ENCODE measurements around the gene MBNL2.

DNA sequence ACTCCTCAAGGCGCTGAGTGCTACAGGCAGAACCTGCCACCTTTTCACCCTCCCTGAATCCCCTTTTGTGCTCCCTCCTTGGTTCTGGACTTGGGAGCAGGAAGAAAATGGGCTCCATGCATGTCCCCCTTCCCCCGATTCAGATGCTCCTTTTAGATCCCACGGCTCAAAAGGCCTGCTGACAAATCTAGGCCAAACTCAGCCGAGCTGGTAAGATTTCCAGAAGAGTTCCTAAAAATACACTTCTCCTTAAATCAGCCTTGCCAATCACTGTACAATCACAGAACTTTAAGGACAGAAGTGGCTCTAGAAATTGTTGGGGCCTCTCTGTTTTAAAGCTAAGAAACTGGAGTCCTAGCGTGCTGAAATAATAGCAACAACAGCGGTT lies 37.3 kb downstream of the MBNL2 start:
- TF ChIP-seq, protein P1, sequence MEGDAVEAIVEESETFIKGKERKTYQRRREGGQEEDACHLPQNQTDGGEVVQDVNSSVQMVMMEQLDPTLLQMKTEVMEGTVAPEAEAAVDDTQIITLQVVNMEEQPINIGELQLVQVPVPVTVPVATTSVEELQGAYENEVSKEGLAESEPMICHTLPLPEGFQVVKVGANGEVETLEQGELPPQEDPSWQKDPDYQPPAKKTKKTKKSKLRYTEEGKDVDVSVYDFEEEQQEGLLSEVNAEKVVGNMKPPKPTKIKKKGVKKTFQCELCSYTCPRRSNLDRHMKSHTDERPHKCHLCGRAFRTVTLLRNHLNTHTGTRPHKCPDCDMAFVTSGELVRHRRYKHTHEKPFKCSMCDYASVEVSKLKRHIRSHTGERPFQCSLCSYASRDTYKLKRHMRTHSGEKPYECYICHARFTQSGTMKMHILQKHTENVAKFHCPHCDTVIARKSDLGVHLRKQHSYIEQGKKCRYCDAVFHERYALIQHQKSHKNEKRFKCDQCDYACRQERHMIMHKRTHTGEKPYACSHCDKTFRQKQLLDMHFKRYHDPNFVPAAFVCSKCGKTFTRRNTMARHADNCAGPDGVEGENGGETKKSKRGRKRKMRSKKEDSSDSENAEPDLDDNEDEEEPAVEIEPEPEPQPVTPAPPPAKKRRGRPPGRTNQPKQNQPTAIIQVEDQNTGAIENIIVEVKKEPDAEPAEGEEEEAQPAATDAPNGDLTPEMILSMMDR (conservative IDR thresholded peaks at IDR 0.05; ENCODE audit: low read depth, low read length): no peak
- TF ChIP-seq MAFK (IDR thresholded peaks at IDR 0.05; ENCODE audit: low read depth, low read length): no peak
- no peak for TF ChIP-seq POLR2A (IDR thresholded peaks at IDR 0.05; ENCODE audit: low read depth, low read length)
- TF ChIP-seq MXI1 (IDR thresholded peaks at IDR 0.05; ENCODE audit: borderline replicate concordance, low read depth, low read length): no peak
- no peak for TF ChIP-seq CEBPB (IDR thresholded peaks at IDR 0.05; ENCODE audit: low read depth, low read length)
- TF ChIP-seq MAZ (IDR thresholded peaks at IDR 0.05; ENCODE audit: borderline replicate concordance, low read depth, low read length): no peak
- no peak for TF ChIP-seq CHD1 (IDR thresholded peaks at IDR 0.05; ENCODE audit: low read depth, low read length)
- TF ChIP-seq, protein P2, sequence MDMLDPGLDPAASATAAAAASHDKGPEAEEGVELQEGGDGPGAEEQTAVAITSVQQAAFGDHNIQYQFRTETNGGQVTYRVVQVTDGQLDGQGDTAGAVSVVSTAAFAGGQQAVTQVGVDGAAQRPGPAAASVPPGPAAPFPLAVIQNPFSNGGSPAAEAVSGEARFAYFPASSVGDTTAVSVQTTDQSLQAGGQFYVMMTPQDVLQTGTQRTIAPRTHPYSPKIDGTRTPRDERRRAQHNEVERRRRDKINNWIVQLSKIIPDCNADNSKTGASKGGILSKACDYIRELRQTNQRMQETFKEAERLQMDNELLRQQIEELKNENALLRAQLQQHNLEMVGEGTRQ (IDR thresholded peaks at IDR 0.05; ENCODE audit: low read depth, low read length): no peak

All from IMR-90 (cell line).